Purkinje cell (primary cell): ENCODE measurements around the gene NAV1. TPM values are rescaled to one million over a fixed set of nuclear protein-coding genes. Genes with fewer than 3 reads are reported as not detected.

ENCODE experiments used
- polyA plus RNA-seq: library from polyadenylated mRNA; unstranded; fragments of >200 nt; fragmentation: Nextera tagmentation; gene quantifications from 2 replicates; pipeline ENCODE4 v1.2.1, GENCODE V29; 2014

Gene NAV1
- polyA plus RNA-seq: 5.2 and 6.2 TPM in 2 replicates

GRCh38 chr1:201538612-201539551, at the start of gene NAV1:
Gene NAV1, plus strand, starts transcription at chr1:201539127. Its CDS starts 83,758 bp downstream, at chr1:201622885.

GRCh38 chr1:201506557-201507359, 32.2 kb upstream of the NAV1 start, which contains the start of gene CSRP1:
Gene CSRP1, minus strand, starts transcription at chr1:201507123. Its CDS starts 10,820 bp downstream, at chr1:201496303.

Other genes with a start within 250 kb of the NAV1 start
- gene TNNT2, start 161.4 kb upstream of the NAV1 start, polyA plus RNA-seq: not detected in 2 replicates
- gene LAD1, start 139.8 kb upstream of the NAV1 start, polyA plus RNA-seq: not detected in 2 replicates
- not detected in 2 replicates for gene TNNI1, start 117.4 kb upstream of the NAV1 start, polyA plus RNA-seq
- 1.5 and 2.0 TPM in 2 replicates for gene PHLDA3, start 69.9 kb upstream of the NAV1 start, polyA plus RNA-seq
- gene CSRP1, start 32.0 kb upstream of the NAV1 start, polyA plus RNA-seq: 29.5 and 45.0 TPM in 2 replicates